Renal pelvis (tissue), 4 donors: ENCODE results near the gene KIF2C. TPM values are rescaled to one million over a fixed set of nuclear protein-coding genes. Genes with fewer than 3 reads are reported as not detected.
"Not testable (repeated sequence)": the region's sequence is repeated elsewhere in the genome, so short reads cannot be mapped to it uniquely, and the experiment has no call there.

Experiments used
- DNase-seq: peaks from one replicate; pipeline ENCODE4 v3.0.0-alpha.2; 2013
- polyA plus RNA-seq, 3 donors: library from polyadenylated mRNA; unstranded; fragments of 120-200 nt; gene quantifications; one replicate each; pipeline ENCODE4 v1.2.1, GENCODE V29; 2013; ENCODE audit not compliant: insufficient read length in 3 of 3

Gene KIF2C
- polyA plus RNA-seq, 3 donors: 27.0 to 30.8 (median 28.1) TPM

DNA sequence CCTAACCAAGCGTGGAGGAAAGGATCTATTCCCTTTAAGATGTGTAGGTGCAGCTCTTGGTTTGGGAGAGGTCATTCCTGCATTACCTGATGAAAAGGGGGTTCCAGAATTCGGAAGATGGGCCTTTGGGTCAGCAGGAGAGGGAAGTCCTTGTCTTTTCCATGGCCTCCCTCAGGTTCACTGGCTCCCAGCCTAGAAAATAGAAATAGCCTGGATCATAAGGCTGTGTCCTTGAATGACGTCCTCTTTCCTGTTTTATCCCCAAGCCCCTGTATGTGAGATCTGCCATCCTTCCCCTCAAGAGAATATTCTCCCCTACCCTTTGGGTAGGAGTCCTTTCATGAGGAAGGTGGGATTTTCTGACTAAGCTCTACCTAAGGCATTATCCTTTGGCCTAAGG, 21.2 kb downstream of the KIF2C start:
- no peak for DNase-seq

DNA sequence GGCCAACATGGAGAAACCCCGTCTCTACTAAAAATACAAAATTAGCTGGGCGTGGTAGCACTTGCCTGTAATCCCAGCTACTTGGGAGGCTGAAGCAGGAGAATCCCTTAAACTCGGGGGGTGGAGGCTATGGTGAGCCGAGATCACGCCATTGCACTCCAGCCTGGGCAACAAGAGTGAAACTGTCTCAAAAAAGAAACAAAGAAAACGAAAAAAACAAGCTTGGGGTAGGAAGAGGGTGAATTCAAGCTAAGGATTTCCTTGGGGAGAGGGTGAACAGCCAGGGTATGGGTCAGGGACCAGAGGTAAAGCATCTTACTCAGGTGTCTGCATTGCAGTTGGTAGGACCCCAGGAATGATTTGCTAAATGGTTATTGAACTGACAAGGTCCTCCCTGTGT, 26.8 kb downstream of the KIF2C start:
- not testable (repeated sequence) for DNase-seq

DNA sequence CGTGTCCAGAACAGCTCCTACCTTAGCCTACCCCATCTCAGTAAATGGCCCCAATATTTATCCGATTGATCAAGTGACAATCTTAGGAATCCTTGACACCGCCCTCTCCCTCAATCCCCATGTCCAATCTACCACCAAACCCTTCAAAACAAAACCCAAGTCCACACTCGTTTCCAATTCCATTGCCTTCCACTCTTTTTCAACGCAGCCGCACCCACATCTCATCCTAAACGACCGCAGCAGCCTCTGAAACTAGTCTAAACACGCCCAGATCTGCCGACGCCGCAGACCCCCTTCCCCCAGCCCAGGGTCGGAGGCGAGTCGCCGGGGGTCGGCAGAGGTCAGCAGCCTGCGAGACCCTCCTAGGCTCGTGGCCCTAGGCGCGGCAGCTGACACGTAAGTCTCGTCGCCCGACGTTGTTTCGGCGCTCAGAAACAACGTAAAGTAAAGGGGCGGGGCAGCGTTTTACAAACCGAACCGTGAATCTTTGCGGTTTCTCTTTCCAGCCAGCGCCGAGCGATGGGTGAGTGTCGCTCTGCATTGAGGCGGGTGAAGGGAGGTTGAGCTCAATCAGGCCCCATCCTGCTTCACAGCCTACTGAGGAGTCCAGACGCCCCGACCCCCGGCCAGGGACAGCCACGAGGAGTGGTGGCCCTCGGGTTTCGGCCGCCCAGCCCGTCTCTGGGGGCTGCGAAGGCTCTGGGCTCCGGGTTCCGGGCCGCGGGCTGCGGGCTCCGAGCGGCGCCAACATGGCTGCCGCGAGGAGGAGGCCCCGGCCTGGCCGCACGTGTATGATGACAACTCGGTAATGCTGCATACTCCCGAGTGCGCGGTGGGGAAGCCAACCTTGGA, 35.7 kb downstream of the KIF2C start, which contains the start of gene RPS8:
Gene RPS8, plus strand, starts transcription at position 463 of the 852 bp plus-strand sequence. Its CDS starts 57 bp downstream, at position 520.
- peak; percentile 96 for DNase-seq

DNA sequence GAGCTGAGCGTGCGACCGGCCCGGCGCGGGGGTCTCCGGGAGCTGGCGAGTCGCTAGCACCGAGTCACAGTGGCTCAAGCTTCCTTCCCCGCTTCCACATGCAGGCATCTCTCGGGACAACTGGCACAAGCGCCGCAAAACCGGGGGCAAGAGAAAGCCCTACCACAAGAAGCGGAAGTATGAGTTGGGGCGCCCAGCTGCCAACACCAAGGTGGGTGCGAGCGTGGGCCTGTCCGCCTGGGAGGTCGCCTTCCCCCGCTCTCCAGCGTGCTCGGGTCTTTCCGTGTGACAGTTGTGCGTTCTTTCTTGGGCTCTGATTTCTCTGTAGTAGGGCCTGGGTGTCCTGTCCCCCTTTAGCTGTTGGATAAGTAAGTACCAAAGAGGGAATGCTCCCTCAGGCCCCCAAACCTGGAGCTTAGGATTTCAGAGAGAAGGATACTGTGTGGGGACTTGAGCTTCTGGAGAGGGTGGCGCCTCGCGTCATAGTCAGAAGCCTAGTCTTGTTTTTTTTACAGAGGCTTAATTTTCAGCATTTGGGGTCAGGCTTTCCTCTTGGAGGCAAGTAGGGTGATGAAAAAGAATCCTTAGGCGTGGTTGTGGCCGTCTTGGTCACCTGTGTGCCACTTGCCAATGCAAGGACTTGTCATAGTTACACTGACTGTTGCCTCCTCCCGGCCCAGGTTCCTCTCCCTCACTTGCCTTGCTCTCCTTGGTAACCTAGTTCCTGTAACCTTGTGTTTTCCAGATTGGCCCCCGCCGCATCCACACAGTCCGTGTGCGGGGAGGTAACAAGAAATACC, 36.5 kb downstream of the KIF2C start:
- no peak for DNase-seq

DNA sequence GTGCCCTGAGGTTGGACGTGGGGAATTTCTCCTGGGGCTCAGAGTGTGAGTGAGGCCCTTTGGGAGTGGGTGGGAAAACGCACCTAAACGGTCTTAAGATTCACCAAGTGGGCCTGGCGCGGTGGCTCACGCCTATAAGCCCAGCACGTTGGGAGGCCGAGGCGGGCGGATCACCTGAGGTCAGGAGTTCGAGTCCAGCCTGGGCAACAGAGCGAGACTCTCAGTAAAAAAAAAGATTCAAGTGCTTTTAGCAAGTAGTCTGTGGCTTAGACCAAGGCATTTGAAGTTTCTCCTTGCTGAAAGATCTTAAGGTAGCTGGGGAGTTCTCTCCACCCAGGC, 37.1 kb downstream of the KIF2C start:
- DNase-seq: no peak

DNA sequence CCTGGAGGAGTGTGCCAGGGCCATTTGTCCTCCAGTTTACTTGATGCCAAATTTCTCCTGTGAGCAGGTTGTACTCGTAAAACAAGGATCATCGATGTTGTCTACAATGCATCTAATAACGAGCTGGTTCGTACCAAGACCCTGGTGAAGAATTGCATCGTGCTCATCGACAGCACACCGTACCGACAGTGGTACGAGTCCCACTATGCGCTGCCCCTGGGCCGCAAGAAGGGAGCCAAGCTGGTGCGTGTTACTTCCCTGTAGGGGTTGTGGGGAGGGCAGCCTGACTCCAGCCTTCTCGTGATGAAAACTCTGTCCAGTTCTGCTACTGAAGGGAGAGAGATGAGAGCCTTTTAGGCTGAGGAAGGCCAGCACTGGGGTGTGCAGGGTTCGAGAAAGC, 37.9 kb downstream of the KIF2C start:
- DNase-seq: no peak

DNA sequence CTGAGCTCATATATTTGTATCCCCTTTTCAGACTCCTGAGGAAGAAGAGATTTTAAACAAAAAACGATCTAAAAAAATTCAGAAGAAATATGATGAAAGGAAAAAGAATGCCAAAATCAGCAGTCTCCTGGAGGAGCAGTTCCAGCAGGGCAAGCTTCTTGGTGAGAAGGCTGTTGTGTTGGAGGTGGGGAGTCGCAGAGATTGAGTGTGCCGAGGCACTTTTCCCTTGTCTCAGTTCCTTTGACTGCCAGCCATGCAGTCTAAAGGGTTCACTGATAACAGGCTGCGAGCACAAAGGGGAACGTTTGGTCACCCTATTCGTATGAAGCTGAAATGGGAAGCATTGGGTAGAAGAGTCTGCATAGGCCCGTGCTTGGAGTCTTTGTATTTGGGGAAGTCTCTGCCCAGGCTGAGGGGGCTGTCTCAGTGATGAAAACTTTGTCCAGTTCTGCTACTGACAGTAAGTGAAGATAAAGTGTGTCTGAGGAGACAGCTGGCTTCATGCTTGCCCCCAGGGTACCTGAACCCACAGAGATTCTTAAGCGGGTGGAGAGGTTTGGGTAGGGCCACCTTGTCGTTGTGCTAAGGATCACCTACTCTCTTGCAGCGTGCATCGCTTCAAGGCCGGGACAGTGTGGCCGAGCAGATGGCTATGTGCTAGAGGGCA, 38.5 kb downstream of the KIF2C start:
- no peak for DNase-seq

DNA sequence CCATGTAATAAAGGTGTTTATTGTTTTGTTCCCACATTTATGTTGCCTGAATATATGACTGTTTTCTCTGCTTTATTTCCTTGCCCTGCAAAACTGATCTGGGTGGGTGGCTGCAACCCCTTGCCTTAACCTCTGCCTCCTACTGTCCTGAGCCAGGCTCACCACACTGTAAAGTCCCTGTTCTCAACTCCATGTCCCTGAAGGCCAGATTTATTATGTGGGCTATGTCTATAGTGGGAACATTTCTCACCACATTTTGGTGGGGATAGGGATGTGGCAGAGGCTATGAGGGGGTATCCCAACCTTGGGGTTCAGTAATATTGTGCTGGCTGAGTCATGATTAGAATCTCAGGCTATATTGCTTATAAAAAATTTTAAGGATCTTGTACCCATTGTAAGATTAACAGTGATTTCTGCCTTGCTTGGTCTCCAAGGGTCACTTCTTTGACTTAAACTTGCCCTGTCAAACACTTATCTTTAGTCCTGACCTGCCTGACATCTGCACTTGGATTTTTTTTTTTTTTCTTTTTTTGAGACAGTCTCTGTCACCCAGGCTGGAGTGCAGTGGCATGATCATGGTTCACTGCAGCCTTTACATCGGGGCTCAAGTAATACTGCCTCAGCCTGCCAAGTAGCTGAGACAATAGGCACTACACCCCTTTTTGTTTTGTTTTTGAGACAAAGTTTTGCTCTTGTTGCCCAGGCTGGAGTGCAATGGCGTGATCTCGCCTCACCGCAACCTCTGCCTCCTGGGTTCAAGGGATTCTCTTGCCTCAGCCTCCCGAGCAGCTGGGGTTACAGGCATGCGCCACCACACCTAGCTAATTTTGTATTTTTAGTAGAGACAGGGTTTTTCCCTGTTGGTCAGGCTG, 39.3 kb downstream of the KIF2C start:
- no peak for DNase-seq

DNA sequence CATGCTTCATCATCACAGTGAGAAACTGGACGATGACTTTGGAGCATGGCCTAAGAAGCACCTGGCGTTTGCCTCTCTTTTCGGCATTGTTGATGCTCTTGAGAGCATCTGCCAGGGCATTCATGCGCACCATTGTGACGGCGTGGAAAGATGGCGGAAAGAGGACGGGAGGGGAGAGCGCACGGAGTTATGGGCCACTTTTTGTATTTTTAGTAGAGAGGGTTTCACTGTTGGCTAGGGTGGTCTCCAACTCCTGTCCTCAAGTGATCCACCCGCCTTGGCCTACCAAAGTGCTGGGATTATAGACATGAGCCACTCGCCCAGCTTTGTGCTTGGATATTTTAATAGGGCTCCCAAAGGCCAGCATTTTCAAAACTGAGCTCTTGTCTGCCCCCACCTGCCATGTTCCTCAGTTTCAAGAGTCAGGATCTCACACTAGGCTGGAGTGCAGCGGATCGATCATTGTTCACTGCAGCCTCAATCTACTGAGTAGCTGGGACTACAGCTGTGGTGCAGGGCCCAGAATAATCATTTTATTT, 41.0 kb downstream of the KIF2C start:
- no peak for DNase-seq

DNA sequence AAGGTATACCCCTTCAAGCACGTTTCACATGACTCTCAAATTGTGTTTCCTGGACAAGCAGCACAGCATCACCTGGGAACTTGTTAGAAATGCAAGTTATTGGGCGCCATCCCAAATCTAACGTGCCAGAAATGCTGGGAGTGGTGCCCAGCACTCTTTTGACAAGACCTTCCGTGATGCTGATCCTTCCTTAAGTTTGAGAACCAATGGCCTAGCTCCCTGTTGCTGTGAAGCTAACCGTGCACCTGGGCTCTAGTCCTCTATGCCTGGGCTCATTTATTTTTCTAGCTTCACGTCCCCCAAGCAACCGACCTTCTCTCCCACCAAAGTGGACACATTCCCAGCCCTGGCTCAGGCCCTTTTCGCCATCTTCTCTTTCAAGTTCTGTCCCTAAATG, 44.1 kb downstream of the KIF2C start:
- DNase-seq: no peak

DNA sequence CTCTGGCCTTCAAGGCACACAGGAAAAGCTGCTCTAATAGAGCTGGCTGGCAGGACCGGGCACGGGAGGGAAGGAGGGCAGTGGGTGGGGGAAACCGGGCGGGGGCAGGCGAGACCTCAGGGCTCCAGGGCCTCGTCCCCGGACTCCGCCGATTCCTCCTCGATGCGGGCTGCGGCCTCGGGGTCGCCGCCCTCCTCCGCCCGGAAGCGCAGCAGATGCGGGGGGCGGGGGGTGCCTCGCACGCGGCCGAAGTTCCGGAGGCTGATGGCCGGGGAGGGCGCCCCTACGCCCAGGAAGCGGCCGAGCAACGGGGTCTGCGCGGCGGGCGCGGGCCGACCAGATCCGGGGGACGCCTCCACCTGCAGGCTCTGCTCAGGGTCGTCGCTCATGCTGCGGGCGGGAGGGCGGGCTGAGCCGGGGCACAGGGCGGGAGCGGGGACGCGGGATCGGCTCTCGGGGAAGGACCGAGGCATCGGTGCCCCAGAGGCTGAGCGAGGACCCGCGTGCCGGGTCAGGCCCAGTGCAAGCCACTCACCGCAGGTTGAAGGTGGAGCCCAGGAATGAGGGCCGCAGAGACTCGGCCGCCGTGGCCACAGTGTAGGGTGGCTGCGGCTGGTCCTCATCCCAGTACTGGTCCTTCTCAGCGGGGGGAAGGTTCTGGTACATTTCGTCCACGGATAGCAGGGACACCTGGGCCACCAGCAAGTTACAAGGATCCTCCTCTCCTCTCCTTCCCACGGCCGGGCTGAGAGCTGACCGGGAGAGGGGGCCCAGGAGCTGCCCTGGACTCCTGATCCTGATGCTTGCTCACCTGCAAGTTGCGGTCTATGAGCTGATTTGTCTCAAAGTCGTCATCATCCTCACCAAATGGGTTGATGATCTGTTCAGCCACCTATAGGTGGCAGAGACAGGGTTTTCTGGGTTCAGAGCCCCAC, 44.7 kb downstream of the KIF2C start:
- DNase-seq: no peak

DNA sequence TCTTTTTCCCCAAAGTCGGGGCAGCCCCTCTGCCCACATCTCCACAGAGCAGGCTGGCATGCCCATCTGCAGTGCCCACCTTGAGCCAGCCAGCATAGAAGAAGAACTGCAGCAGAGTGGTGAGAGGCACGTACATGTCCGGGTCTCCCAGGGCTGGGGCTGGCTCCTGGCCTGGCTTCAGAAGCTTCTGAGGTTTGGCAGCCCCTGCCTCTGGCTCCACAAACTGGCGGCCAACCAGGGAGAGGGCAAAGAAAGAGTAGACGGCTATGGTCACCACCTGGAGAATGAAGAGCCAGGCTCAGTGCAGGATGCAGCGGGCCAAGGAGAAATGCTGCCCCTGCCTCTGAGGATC, 45.4 kb downstream of the KIF2C start:
- DNase-seq: no peak

DNA sequence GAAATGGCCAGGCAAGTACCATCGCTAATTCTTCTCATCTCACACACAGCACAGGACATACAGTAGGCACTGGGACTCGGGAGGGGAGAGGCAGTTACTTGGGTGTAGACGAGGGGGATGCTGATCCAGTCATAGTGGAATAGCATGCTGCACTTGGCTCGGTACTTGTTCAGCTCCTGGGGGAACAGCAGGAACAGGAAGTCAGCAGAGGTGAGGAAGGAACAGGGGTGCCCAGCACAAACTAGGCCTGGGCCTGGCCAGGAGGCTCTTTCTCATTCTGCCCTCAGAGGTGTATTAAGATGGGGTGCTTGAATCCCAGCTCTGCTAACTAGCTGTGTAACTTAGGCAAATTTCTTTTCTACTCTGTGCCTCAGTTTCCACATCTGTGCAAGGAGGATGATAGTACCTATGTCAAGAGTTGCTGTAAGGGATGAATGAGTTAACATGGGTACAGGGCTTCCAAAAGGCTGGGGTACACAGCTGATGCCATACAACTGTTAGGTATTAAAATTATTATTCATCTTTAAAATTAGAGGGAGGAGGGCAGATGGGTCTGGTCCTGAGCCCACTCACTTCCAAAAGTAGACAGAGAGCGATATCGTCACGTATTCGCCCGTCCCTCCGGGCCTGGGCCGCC, 46.0 kb downstream of the KIF2C start:
- DNase-seq: no peak

DNA sequence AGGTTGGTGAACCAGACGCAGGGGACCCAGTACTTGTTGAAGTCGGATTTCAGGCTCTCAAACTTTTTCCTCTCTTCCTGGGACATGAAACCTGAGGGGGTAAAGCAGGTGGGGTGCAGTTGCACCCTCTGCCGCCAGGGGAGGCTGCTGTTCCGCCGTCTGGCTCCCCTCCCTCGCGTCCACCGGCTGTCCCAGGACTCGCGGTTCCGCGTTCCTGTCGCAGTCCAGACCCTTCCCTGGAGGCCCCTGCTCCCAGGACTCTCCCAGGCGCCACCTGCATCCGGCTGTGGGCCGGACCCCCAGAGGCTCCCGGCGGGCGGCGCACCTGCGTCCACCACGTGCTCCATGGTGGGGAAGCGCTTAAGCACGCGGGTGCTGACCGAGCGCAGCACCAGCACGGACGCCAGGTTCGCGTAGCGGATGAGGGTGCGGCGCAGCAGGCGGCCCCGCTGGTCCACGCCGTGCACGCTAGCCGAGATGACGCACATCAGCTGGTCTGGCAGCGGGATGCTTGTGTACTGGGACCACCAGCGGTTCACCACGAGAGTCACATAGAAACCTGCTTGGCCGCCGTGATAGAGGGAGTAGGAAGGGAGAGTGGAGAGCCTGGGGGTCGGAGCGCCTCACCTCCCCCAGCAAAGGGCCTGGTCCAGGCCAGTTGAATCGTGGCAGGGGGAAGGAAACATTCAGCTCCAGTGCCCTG, 46.7 kb downstream of the KIF2C start:
- DNase-seq: no peak

DNA sequence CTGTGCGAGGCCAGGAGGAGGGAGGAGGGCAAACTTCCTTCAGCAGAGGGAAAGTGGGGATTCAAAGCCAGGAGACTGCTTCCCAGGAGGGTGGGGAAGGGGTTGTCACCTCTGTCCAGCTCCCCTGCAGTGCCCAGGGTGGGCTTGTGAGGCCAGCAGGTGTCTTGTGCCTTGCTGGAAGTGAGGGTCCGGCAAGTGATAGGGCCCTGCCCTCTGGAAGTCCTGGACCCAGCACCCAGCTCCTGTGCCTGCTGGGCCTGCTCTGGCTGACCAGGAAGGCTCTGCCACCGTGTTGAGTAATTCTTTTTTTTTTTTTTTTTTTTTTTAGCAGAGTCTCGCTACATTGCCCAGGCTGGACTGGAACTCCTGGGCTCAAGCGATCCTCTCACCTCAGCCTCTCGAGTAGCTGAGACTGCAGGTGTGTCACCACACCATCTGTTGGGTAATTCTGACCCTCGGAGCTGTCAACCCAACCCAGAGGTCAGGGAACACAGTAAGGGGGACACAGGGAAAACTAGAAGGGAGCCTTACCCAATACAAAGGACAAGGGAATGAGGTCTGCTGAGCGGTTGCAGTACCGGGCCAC, 47.3 kb downstream of the KIF2C start:
- DNase-seq: no peak

DNA sequence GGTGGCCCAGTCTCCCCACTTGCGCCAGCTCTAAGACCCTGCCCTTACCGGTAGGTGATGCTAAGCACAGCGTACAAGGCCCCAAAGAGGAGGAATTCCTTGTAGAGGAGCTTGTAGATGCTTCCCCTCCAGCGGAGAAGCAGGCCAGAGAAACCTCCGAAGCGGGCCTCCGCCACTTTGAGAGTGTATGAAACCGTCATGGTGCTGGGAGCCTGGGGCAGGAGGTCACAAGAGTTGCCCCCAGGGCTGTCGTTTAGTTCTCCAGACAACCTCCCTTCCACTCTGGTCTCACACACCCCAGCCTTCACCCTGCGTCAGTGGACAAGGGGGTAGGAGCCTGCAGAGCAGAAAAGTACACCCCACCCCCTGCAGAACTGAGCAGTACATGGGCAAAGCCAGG, 47.9 kb downstream of the KIF2C start:
- no peak for DNase-seq

DNA sequence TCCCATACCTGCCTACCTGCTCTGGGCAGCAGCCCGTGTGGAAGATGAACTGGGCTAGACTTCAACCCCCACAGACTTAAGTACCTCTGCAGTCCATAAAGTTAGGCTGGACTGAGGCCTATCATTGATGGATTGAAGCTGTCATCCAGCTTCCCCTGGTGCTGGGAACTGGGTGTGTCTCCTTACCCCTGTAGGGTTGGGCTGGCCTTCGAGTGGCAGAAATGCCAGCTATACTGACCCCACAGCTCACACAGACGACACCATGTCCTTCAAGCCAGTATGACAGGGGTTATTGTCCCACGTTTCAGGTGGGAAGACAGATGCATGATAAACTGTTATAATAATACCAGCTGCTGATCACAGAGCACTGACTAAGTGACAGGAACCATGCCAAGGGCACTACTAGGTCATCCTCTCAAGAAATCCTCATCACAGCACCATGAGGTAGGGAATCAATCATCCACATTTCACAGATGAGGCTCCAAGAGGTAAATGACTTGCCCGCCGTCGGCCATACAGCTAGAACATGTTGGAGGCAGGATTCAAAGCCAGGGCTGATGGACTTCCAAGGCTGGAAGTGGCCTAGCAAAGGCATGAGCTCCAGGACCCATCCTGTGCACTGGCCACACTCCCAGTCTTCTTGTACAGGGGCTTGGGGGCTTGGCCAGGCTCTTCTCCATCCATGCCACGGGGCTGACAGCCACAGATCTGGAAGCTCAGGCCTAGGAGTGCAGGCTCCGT, 48.7 kb downstream of the KIF2C start, which contains the start of gene BEST4:
Gene BEST4, minus strand, starts transcription at position 51 of the 741 bp plus-strand sequence. CDS start 465 bp downstream, outside the sequence.
- no peak for DNase-seq
